T follicular helper cell (primary cell): ENCODE results near the gene PPP1R7.

Experiments
- DNase-seq: peaks from one replicate; pipeline ENCODE4 v3.0.0-alpha.2; 2020; ENCODE audit warnings: low read depth

The PPP1R7 gene

DNA sequence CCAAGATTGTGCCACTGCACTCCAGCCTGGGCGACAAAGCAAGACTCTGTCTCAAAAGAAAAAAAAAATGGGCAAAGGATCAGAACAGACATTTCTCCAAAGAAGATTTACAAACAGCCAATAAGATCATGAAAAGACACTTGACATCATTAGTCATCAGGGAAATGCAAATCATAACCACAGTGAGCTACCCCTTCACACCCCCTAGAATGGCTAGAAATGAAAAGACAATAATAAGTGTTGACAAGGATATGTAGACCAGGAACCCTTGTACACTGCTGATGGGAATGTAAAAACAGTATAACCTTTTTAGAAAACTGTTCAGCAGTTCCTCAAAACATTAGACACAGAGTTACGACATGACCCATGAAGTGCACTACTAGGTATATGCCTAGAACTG lies 29.8 kb upstream of the PPP1R7 start:
- DNase-seq: no peak

DNA sequence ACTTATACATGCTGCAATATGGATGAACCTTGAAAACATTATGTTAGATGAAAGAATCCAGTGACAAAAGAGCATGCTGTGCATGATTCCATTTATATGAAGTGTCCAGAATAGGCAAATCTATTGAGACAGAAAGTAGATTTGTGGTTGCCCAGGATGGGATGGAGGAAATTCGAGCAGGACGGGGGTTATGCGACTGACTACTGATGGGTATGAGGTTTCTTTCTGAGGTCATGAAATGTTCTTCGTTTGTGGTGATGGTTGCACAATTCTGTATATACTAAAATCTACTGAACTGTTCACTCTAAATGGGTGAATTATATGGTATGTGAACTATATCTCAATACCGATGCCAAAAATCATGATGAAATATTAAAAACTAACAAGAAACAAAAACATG lies 29.3 kb upstream of the PPP1R7 start:
- DNase-seq: no peak

DNA sequence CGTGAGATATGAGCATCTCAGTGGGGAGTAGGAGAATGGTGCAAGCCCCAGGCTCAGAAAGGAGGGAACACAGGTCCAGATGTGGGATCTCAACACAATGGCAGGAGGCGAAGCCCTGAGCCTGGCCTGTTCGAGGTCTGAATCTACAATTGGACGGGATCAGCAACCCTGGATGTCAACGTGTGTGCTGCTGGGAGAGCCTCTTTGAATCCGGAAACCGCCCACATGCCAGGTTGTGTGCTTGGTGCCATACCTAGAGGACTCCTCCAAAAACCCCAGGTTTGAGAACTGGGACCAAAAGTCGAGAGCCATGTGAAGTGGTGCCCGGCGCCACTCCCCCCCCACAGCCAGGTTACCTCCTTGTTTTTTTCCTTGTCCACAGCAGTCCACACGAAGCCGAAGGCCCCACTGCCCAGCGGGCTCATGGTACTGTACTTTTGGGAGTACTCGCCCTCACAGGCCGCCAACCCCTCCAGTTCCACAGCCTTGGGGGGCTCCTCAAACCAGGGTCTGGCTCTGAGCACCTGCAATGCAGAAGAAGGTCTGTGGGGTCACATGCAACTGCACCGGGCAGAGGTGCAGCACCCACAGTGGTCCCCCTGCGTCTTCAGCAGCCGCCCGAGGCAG lies 27.8 kb upstream of the PPP1R7 start:
- no peak for DNase-seq

DNA sequence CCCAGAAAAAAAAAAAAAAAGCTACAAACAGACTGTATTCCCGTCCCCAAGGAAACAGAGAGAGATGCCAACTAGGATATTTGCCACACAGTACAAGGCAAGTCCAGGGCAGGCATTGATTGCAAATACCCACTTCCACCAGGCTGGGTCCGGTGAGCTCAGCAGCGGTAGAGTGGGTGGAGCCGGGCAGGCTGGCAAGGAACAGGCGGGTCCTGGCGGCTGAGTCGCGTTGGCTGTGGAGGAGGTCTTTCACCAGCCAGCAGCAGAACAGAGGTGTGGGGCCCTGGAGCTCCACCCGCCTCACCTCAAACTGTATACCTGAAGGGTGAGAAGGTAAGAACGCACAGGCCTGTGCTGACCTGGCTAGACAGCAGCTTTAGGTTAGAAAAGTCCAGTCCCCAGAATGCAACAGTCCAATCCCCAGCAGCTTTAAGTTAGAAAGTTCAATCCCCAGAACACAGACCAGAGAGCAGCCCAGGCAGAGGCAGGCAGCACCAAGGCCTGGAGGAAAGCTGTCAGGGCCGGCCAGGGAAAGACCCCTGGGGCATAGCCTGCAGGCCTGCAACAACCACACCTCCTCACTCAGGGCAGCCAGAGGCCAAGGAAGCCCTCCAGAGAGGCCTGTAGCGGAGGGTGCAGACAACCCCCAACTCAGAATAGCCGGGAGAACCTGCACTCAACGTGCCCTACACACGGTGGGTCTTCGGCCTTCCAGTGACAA lies 26.3 kb upstream of the PPP1R7 start:
- DNase-seq: peak; percentile 55

DNA sequence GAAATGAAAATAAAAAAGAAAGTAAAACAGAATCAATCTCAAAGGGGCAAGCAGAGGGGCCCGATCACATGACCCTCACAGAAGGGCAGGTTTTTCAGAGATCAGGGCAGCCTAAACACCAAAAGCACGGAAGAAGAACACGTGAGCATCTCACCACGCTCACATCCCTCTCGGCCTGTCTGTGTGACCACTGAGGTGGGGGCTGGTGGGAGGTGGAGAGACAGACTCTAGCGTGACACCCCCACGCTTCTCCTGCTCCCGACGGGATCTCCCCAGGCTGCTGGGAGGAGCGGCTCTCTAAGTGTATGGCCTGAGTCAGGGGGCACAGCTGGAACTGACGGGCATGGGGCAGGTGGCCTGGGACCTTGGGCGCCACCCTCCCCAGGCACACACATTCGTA lies 24.6 kb upstream of the PPP1R7 start:
- no peak for DNase-seq

DNA sequence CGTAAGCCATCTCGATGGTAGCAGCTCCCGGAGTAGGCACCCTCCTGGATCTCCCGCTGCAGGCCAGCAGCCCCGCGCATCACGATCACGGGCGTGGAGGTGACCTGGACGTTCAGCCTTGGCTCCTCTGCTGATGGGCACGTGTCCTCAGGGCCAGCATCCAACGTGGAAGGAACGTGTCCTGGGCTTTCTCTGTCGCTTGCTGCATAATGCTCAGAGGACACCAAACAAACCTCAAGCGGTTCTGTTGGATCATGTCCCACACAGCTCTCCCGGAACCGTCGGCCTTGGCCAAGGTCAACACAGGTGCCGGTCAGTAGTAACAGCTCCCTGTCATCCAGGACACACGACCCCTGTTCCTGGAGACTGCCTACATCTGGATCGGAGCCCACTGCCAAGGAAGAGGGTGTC lies 24.1 kb upstream of the PPP1R7 start:
- DNase-seq: no peak

DNA sequence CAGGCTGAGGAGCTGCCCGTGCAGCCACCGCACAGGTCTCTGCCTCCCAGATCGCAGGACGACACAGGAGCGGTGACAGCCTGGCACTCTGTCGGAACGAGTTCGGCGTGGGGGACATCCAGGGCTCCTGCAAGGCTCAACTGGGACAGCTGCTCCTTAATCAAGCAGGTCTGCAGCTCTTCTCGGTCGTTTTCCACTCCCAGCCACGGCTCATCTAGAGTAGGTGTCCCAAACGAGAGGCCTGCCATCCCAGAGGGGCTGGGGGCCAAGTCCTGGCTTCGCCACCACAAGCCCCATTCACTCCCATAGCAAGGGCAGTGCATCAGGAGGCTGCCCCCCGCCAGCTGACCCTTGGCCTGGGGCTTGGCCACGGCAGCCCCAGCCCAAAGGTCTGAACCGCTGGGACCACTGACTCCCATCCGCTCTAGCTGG lies 23.5 kb upstream of the PPP1R7 start:
- no peak for DNase-seq

DNA sequence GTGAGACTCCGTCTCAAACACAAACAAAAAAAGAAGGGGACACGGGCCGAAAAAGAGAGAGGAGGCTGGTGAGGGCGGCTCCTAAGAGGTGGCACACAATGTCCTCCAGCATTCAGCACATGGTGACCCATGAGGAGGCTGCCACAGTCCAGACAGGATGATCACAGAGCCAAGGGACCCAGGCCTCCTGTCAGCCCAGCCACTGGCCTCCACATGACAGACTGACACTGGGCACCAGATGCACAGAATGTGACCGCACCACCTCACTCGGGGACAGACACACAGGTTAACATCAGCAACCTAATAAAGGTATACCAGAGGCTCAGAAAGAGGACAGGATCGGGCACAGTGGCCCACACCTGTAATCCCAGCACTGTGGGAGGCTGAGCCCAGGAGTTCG lies 22.0 kb upstream of the PPP1R7 start:
- DNase-seq: no peak

DNA sequence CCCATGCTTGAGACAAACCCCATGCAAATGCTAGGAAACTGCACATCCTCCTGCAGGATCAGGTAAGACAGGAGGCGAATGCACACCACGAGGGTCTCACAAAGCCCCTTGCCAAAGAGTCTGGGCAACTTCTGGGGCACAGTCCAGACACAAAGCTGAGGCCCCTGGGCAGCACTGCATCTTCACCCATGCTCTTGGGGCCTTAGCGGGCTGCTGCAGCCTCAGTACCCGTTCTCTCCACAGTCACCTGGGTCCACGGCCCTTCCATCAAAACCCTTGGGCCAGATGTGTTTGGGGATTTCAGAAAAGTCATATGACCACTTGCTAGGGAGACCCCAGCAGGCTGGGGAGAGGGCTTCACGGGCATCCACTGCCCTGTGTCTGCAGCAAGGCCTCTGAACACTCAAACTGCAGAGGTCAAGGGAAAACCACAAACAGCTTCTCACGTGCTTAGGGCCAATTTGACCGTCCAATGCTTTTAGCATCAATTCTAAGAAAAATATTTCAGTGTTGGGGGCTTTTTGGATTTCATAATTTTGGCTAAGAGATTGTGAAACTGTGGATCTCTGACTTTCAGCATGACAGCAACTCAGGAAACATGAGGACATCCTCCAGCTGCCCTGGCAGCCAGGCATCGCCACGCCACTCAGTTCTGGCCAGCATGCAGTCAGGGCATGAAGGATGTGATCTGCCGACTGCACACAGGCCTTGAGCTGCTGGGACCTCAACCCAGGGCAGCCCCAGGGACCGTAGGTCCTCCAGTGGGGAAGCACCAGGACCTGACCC lies 21.0 kb upstream of the PPP1R7 start:
- DNase-seq: no peak

DNA sequence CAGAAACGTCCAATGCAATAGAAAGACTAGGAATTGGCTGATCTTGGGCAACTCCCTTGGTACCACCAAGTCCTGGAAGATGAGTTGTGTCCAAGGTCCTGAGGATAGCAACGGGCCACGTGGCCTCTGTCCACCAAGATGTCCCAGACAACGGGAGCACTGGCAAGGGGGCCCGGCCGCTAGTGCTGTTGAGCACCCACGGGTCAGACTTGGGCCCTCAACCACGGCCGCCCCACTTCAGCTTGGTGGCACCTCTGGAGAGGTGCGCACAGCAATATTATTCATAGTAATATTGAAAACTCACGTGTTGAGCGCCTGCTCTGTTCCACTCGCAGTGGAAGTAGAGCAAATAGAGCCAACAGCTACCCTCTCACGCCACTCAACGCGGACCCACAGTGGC lies 20.0 kb upstream of the PPP1R7 start:
- no peak for DNase-seq

DNA sequence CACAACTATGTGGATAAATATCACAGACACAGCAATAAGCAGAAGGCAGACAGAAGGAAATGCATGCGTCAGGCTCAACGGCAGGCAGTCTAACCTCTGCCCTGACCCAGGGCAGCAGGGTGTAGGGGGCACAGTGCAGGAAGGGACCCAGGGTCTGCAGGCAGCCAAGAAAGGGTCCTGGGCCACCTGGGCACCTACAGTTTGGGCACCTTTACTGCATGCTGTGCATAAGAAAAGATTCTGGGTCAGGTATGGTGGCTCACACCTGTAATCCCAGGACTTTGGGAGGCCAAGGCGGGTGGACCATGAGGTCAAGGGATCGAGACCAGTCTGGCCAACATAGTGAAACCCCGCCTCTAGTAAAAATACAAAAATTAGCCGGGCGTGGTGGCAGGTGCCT lies 18.7 kb upstream of the PPP1R7 start:
- DNase-seq: no peak

DNA sequence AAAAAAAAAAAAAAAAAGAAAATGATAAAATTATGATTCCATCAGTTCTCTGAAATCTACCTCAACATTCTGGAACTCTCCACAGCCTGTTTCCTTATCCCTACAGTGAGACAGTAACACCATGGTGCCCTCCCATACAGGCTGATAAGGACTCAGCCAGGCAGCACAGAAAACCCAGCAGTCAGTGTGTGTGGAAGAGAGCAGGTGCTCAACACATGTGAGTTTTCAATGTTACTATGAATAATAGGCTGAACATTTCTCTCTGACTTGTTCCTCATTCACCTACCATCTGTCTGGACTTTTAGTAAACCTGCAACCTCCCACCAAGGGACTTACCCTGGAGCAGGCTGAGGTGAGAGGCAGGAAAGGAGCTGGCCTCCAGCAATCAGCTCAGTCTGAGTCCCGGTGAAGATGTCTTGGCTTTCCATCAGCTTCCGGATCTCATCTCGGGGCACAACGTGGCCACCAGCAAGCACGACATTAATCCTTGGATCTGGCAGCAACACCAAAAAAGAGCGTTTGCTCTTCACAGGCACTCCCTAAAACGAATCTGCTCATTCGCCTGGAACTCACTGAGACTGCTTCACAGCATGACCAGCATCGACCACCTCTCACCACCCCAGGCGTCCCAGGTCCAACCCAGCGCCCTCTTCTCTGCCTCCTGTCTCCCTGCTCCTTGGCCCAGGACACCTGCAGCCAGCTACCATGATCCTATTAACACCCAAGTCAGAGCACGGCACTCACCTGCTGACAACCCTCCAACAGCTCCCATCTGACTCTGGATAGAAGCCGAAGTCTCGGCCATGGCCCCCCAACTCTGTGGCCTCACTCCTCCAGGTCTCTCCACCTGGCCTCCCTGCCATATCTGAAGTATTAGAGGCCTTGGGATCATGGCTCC lies 17.5 kb upstream of the PPP1R7 start:
- no peak for DNase-seq

DNA sequence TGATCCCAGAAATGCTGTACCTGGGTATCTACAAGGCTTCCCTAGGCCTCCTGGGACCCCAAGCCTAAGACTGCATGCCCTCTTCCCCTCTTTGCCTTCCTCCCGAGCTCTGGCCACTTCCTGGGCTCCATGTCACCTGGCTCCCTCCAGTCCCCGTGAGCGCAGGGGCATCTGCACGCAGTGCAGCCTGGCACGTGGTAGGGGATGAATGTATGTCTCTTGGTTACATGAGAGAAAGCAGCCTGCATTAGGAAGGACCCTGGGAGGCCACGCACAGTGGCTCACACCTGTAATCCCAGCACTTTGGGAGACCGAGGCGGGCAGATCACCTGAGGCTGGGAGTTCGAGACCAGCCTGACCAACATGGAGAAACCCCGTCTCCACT lies 16.8 kb upstream of the PPP1R7 start:
- DNase-seq: no peak

DNA sequence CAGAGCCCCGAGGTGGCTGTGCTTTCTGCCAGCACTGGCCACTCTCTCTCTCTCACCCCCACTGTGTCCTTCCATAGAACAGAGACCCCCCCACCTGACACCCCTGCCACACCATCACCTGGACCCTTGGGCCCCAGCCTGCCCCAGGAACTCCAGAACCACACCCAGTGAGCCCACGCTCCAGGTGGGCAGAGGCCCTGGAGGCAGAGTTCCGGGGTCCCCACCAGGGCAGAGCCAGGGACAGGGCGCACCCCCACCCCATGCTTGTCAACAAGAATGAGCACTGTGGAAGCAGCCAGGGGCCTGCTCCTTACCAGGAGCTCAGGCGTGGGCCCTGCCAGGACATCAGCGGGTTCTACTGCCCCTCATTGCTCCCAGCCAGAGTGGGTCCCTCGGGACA lies 15.6 kb upstream of the PPP1R7 start:
- no peak for DNase-seq

DNA sequence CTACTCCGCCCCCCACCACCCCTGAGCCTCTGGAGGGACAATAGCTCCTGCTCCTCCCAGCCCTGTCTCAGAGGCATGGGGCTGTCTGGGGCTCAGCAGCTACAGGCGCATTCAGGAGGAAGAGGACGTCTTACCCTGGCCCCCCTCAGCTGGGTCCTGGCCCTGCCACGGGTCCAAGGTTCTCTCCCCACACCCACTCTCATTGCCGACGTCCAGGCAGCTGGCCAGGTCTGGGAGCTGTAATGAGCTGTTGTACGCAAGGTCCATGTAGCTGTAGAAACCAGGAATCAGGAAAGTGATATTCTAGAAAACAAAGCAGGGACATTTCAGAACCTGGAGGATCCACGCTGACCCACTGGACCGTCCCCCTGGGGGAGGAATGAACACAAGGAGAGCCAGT lies 14.5 kb upstream of the PPP1R7 start:
- DNase-seq: no peak

DNA sequence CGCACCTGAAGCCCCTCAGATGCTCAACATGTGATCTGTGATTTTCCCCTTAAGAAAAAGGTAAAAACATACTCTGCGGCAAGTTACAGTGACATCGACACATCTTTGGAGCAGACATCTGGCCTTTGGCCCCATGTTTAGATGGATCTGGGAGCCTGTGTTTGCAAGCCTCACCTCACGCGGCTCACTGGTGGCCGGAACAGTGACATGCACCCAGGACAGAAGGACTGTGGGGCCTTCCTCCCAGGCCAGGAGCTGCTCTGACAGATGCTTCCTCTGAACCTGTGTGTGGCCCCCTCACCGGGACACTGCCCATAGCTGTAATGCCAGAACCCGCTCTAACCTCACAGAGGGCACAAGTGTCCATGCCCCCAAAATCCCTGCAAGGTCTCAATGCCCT lies 14.1 kb upstream of the PPP1R7 start:
- no peak for DNase-seq

DNA sequence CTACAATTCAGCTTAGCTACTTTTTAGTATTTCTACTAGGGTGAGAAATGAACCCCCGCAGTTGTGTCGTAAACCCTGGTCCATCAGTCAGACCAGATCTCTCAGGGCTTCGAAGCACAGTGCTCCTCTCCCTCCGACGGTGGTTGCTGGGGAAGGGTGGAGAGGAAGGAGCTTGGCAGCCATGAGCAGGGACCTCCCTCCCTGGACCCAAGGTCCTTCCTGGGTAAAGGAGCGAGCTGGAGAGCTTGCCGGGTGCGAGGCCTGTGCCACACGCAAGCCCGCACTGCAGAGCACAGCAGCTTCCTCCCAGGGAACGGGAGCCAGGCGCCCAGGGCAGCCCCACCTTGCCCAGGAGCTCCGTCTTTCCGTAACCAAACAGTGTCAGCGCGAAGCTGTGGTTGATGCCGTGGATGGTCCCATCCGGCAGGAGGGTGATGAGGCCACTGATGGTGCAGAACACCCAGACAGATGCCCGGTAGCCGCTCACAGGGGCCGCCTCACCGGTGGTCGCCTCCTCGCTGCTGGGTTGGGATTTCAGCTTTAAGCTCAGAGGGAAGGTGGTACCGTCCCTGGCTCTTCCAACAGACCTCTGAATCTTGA lies 13.5 kb upstream of the PPP1R7 start:
- no peak for DNase-seq

DNA sequence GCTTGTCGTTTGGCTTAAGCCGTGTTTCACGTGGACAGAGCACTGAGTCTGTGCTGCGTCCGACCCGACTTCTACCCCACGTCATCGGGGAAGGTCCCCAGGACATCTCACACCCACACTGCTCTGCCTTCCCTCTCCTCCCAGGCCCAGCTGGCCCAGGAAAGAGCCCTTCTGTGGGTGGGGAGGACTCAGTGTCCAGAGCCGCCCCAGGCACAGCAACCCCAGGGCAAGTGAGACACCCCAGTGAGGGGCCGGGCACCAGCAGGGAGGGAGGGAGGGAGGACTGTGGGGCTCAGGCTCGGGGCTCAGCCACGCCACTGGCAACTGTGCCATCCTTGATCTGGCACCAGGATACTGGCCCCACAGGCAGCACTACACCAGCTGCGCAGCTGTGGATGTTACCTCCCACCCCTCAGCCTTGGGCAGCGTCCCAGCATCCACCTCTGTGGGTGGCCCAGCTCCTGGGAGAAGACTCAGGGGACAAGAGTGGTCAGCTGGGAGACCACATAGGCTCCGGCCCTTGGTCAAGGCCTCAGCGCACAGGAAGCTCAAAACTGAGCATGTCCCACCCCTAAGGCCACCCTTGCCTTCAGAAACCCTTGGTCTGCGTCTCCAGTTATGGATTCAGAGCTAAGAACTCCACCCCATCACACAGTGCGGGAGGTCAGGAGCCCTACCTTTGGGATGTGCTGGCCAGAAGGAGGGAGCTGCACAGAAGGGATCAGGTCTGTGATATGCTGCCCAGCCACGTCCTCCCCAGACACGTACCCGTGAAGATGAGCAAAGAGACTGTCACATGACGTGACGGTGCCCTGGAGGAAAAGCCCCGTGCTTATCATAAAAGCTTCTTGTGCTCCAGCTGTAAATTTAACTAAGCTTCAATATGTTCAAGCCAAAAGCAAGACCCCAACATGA lies 12.7 kb upstream of the PPP1R7 start:
- DNase-seq: no peak

DNA sequence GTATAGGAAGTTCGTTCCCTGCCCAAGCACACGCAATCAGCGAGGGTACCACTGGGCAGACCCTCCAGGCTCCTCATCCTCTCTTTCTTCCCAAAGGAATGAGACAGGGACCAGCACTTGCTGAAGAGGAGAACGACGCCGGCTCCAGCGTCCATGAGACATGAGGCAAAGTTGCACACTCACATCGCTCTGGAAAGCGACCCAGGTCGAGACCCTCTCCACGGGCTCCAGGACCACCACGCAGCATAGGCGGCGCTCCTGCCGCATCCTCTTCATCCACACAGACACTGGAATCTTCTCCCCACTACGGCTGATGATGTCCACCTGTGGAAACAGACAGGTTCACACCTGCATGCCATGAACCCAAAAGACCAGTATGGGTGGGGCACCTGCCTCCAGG lies 11.8 kb upstream of the PPP1R7 start:
- no peak for DNase-seq

DNA sequence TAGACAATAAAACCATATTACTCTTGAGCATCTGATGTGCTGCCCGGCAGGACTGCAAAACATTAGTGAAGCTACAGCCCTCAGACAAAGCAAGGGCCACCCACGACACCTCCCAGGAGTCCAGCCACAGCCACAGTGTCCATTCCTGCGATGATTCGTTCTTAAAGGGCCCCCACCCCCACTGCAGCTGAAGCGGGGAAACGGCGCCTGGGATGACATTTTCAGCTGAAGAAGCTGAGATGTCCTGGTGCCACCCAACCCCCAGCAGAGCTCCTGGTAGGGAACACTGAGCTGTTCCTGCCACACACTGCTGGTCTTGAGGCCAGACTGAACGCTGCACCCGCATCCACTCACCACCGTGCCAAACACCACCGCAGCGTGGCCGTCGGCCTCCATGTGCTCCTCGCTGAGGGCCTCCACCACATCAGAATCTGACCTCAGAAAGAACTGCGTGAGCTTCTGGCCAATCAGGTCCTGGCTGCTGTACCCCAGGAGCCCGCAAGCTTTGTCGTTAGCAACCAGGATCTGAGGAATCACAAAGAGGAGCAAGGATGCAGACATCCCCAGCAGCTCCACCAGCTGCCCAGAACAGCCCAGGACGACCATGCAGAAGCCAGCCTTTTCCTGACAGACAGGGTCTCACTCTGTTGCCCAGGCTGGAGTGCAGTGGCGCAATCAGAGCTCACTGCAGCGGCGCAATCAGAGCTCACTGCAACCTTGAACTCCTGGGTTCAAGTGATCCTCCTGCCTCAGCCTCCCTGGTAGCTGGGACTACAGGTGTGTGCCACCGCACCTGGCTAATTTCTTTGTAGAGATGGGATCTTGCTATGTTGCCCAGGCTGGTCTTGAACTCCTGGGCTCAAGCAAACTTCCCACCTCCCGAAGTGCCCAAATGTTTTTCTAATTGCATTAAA lies 10.5 kb upstream of the PPP1R7 start:
- no peak for DNase-seq
